NCI-H128 (cell line): ENCODE measurements around the gene PCDHGA6.
"Not testable (repeated sequence)": the region's sequence is repeated elsewhere in the genome, so short reads cannot be mapped to it uniquely, and the experiment has no call there.

ENCODE experiments used
- DNase-seq: peaks from one replicate; lab custom pipeline; 2025; ENCODE audit not compliant: unreplicated experiment; lab: John Stamatoyannopoulos, UW

Gene PCDHGA6

GRCh38 chr5:141359790-141360426 is 13.8 kb upstream of the PCDHGA6 start, which contains the start of gene PCDHGB2:
Gene PCDHGB2, plus strand, starts transcription at chr5:141359994. Its CDS starts 142 bp downstream, at chr5:141360136.
- DNase-seq: peak; percentile 17

- no peak for DNase-seq
These were observed 13.0 kb upstream of the PCDHGA6 start for GRCh38 chr5:141360685-141361084.

DNA sequence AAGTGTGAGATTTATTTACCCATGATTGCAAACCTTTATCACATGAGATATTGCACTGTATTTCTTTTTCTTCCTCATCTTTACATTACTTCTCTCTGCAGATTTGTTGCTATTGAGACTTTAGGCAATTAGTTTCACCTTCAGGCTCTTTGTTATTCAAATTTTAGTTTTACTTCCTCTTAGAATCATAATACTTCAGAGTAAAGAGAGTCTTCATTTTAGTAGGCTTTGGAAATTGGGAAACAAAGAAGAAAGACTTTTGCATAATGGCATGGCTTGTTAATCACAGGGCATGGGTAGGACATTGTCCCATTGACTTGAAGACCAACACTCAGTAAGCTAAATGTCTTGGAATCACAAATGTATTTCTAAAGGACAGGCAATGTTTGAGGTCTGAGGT is 11.0 kb upstream of the PCDHGA6 start:
- no peak for DNase-seq

DNA sequence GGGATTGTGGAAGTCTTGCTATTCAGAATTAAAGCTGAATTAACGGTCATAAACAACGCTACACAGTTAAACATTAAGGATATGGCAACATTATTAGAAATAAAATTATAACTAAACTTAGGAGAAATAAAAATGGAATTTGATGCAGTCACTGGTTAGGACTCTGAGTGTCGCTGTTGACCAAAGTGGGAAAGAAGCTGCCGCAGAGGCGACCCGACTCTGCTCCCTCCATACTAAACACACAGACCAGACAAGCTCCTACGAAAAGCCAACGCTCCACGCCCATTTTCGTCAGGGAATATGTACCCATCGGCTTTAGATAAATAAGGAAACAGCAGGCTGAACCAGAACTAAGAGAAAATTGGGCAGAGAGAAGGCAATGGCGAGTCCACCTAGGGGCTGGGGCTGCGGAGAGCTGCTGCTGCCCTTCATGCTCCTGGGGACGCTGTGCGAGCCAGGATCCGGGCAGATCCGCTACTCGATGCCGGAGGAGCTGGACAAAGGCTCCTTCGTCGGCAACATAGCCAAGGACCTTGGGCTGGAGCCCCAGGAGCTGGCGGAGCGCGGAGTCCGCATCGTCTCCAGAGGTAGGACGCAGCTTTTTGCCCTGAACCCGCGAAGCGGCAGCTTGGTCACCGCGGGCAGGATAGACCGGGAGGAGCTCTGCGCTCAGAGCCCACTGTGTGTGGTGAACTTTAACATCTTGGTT is 9.6 kb upstream of the PCDHGA6 start, which contains the start of gene PCDHGA5:
Gene PCDHGA5 (plus strand): TSS at position 211 of the 709 bp plus-strand sequence. CDS start 169 bp downstream, at position 380.
- no peak for DNase-seq

DNA sequence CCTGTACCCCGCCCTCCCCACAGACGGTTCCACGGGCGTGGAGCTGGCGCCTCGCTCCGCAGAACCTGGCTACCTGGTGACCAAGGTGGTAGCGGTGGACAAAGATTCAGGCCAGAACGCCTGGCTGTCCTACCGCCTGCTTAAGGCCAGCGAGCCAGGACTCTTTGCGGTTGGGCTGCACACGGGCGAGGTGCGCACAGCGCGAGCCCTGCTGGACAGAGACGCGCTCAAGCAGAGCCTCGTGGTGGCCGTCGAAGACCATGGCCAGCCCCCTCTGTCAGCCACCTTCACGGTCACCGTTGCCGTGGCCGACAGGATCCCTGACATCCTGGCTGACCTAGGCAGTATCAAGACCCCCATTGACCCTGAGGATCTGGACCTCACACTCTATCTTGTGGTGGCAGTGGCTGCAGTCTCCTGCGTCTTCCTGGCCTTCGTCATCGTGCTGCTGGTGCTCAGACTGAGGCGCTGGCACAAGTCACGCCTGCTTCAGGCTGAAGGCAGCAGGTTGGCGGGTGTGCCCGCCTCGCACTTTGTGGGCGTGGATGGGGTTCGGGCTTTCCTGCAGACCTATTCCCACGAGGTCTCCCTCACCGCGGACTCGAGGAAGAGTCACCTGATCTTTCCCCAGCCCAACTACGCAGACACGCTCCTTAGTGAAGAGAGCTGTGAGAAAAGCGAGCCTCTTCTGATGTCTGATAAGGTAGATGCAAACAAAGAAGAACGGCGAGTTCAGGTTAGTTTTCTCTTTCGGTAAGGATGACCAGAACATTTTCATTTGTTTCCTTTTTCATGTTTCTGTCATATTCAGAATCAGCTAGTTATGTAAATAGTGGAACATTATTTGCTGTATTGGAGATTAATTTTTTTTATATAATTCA is 7.4 kb upstream of the PCDHGA6 start:
- no peak for DNase-seq

GRCh38 chr5:141369994-141370848 is 3.5 kb upstream of the PCDHGA6 start, which contains the start of gene PCDHGB3:
Gene PCDHGB3, plus strand, starts transcription at chr5:141370242. Its CDS starts 153 bp downstream, at chr5:141370395.
- DNase-seq: no peak

DNA sequence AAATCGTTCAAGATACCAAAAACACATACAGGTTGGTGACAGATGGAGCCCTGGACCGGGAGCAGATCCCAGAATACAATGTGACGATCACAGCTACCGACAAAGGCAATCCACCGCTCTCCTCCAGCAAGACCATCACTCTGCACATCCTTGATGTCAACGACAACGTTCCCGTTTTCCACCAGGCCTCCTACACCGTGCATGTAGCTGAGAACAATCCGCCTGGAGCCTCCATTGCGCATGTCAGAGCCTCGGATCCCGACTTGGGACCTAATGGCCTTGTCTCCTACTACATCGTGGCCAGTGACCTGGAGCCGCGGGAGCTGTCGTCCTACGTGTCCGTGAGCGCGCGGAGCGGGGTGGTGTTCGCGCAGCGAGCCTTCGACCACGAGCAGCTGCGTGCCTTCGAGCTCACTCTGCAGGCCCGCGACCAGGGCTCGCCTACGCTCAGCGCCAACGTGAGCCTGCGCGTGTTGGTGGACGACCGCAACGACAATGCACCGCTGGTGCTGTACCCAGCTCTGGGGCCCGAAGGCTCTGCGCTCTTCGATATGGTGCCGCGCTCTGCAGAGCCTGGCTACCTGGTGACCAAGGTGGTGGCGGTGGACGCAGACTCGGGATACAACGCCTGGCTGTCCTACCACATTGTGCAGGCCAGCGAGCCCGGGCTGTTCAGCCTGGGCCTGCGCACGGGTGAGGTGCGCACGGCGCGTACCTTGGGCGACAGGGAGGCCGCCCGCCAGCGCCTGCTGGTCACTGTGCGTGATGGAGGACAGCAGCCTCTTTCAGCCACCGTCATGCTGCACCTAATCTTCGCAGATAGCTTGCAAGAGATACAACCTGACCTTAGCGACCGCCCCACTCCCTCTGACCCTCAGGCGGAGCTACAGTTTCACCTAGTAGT is 1.9 kb upstream of the PCDHGA6 start:
- DNase-seq: no peak

GRCh38 chr5:141374627-141375026 is 936 bp downstream of the PCDHGA6 start:
- no peak for DNase-seq

- DNase-seq: not testable (repeated sequence)
These were observed 1.9 kb downstream of the PCDHGA6 start for GRCh38 chr5:141375444-141376155.

DNA sequence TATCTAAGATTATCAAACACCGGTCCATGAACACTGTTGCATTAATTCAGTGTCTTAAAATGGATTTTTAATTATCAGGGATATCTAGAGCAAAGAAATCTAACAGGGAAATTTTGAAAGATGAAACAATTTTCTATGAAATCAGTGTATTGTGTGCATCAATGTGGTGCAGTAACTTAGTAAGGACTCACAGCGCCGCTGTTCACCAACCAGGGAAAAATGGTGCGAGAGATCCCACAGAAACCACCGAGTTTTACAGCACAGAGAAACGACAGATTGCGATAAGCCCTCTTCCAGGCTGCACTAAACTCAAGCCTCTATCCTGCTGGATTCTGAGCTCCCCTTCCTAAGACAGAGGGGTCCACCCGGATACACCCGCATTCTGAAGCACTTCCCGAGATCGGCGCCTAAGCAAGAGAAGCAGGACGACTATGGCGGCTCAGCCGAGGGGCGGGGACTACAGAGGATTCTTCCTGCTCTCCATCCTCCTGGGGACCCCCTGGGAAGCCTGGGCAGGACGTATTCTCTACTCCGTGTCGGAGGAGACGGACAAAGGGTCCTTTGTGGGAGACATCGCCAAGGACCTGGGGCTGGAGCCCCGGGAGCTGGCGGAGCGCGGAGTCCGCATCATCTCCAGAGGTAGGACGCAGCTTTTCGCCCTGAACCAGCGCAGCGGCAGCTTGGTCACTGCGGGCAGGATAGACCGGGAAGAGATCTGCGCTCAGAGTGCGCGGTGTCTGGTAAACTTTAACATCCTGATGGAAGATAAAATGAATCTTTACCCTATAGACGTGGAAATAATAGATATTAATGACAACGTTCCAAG is 9.0 kb downstream of the PCDHGA6 start, which contains the start of gene PCDHGA7:
Gene PCDHGA7 (plus strand): TSS at position 274 of the 826 bp plus-strand sequence. CDS start 158 bp downstream, at position 432.
- no peak for DNase-seq

GRCh38 chr5:141383345-141383744 is 9.7 kb downstream of the PCDHGA6 start:
- no peak for DNase-seq

GRCh38 chr5:141384471-141385267 is 11.0 kb downstream of the PCDHGA6 start:
- DNase-seq: no peak

DNA sequence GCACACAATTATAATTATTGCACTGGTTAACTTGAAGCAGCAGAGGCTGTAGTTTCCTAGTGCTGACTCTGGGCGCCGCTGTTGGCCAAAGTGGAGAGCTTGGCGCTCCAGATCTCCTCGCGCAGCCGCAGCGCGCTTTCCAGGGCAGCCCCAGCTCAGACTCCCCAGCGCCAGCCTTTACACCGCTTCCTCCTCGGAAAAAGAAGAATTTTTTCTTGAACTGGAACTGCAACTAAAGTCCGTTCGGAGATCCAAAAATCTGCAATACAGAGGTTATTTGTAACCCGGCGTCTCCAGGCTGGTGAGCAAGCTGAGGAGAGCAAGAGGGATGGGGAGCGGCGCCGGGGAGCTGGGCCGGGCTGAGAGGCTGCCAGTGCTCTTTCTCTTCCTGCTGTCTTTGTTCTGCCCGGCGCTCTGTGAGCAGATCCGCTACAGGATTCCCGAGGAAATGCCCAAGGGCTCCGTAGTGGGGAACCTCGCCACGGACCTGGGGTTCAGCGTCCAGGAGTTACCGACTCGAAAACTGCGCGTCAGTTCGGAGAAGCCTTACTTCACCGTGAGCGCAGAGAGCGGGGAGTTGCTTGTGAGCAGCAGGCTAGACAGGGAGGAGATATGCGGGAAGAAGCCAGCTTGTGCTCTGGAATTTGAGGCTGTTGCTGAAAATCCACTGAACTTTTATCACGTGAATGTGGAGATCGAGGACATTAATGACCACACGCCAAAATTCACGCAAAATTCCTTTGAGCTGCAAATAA is 14.0 kb downstream of the PCDHGA6 start, which contains the start of gene PCDHGB4:
Gene PCDHGB4 (plus strand): TSS at position 142 of the 755 bp plus-strand sequence. CDS start 187 bp downstream, at position 329.
- not testable (repeated sequence) for DNase-seq

DNA sequence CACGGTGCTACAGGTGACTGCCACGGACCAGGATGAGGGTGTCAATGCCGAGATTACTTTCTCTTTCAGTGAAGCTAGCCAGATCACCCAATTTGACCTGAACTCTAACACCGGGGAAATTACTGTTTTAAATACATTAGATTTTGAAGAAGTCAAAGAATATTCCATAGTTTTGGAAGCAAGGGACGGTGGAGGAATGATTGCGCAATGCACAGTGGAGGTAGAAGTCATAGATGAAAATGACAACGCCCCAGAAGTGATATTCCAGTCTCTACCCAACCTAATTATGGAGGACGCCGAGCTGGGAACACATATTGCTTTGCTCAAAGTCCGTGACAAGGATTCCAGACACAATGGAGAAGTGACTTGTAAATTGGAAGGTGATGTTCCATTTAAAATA is 15.0 kb downstream of the PCDHGA6 start:
- no peak for DNase-seq

- no peak for DNase-seq
These were observed 15.7 kb downstream of the PCDHGA6 start for GRCh38 chr5:141389153-141390042.
